HG02840 (cell line): ENCODE results near the gene CDC42BPB.

Experiments
- ATAC-seq: cut with Tn5 transposase; IDR thresholded peaks from one replicate; pipeline ENCODE4 v1.9.1; 2021; ENCODE audit warnings: mild to moderate bottlenecking, moderate library complexity, moderate number of reproducible peaks; ENCODE audit not compliant: unreplicated experiment, low FRiP score

The CDC42BPB gene

DNA sequence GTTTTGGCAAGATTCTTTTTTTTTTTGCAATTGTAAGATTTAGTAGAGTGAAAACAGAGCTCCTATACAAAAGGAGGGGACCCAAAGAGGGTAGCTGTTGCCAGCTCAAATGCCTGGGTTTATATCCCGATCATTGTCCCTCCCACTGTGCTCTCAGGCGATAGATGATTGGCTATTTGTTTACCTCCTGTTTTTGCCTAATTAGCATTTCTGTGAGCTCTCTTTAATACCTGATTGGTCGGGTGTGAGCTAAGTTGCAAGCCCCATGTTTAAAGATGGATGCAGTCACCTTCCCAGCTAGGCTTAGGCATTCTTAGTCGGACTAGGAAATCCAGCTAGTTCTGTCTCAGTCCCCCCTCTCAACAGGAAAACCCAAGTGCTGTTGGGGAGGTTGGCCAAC lies 39.0 kb upstream of the CDC42BPB start:
- ATAC-seq = no peak

DNA sequence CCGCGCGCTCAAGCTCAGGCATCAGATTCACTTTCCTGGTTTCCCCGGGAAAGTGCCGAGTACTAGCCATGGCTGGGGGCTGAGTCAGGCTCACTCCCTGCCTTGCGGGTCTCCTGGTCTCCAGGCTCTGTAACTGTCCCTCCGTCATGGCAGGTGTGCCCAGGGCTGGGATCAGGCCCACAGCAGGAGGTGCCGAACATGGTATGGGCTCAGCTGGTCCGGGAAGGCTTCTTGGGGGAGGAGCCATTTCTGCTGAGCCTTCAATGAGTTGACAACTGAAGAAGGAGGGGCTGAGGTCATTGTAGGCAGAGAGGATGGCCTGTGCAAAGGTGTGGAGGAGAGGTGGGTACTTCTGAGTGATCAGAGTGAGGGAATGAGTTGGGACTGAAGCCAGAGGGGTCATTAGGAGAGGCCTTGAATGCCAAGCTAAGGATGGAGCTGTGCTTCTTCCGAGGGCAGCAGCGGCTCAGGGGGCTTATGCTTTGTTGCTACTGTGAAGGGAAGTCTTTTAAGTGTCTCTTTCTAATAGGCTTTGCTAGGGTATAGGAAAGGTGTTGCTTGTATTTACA lies 37.9 kb upstream of the CDC42BPB start:
- no peak for ATAC-seq

DNA sequence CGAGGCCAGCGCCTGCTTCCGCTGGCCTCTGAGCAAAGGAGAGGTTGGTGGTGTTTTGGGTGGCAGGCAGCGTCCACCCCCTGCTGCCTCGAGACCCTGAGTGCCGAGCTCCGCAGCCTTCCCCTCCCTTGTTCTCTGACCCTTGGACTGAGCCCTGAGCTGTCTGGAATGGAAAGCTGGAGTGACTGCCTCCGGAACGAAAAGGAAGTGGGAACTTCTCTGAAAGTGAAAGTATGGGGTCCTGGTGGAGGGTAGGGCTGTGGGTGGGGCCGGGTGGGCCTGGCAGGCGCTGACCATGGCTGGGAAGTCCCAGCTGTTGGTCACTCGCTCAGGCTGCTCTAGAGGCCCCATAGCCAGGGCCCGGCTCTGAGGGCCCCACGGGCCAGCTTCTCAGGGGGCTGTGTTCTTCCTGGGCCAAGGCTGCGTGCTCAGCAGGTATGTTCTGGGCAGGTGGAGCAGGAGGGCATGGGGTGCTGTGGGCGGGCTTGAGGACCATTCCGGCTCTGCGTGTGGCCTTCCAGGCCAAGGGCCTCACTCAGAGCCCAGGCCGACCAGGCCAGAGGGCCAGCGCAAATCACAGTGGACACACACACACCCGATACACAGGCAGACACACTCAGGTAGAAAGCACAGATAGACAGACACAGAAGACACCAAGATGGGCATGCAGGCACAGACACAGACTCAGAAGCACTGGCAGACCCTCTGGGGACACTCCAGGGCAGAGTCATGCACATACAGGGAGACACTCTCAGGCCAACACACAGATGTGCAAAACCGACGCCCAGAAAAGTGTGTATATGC lies 37.3 kb upstream of the CDC42BPB start, which contains the start of gene EXOC3L4:
Gene EXOC3L4, plus strand, starts transcription at position 320 of the 804 bp plus-strand sequence. CDS start 5,495 bp downstream, outside the sequence.
- no peak for ATAC-seq

- ATAC-seq = no peak
Measured at GRCh38 chr14:103093856-103094405, 36.6 kb upstream of the CDC42BPB start.

DNA sequence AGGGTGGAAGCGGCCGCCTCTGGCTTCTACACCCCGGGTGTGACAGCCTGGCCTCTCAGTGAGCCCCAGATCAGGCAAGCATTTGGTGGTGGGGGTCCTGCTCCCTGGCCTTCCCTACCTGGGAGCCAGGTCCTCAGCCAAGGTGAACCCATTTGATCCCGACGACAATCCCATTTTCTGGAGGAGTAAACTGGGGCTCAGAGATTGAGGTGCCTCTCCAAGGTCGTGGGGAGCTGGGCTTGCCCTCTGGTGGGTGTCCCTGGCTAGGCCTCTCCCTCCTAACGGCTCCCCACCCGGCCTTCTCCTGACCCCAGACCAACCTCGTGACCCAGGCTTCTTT lies 34.5 kb upstream of the CDC42BPB start:
- no peak for ATAC-seq

- no peak for ATAC-seq
Measured at GRCh38 chr14:103091041-103091882, 33.9 kb upstream of the CDC42BPB start.

DNA sequence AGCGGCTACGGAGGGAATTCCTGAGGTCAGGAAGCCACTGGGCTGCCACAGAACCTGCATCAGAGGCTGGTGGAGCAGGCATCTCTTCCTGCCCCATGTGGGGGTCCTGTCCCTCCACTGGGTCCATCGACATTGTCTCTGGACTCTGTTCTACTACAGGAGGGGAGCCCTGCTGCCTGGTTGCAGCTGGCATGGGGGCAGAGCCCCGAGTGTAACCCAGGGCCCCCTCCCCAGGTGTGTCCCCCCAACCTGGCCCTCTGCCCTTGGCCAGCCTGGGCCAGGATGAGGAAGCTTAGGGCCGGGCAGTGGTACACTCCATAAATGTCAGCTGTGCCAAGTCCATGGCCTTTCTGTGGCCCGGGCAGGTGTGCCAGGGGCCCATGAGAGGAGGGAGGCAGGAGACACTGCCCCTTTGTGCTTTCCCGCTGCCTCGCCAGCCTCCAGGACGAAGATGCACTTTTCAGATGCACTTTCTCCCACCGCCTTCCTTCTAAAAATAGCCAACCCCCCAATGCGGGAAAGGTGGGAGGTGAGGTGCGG lies 33.2 kb upstream of the CDC42BPB start:
- no peak for ATAC-seq

GRCh38 chr14:103089386-103090335 lies 32.3 kb upstream of the CDC42BPB start:
- ATAC-seq = no peak

GRCh38 chr14:103088921-103089320 lies 31.6 kb upstream of the CDC42BPB start:
- ATAC-seq = no peak

GRCh38 chr14:103087343-103087835 lies 30.0 kb upstream of the CDC42BPB start:
- ATAC-seq = no peak

- no peak for ATAC-seq
Measured at GRCh38 chr14:103086771-103087342, 29.5 kb upstream of the CDC42BPB start.

GRCh38 chr14:103085106-103086091 lies 28.1 kb upstream of the CDC42BPB start:
- ATAC-seq = no peak

GRCh38 chr14:103084021-103084919 lies 26.9 kb upstream of the CDC42BPB start, which contains the start of gene LBHD2:
LBHD2 (plus strand) TSS chr14:103084210; CDS start chr14:103086013, 1,803 bp downstream.
- no peak for ATAC-seq

DNA sequence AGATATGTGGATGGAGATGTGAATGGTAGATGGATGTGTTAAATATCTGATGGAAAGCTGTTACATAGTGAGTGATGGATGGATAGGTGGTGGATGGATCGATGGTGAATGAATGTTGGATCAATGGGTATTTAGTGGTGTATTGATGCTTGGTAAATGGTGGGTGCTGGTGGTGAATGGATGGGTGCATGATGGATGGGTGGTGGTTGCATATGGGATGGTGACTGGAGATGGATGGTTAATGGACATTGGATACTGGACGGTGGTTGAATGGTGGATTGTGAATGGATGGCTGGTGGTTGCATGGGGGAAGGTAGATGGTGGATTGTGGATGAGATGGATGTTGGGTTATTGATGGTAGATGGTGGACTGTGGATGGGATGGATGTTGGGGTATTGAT lies 24.6 kb upstream of the CDC42BPB start:
- ATAC-seq = no peak

- no peak for ATAC-seq
Measured at GRCh38 chr14:103078860-103079587, 21.7 kb upstream of the CDC42BPB start.

DNA sequence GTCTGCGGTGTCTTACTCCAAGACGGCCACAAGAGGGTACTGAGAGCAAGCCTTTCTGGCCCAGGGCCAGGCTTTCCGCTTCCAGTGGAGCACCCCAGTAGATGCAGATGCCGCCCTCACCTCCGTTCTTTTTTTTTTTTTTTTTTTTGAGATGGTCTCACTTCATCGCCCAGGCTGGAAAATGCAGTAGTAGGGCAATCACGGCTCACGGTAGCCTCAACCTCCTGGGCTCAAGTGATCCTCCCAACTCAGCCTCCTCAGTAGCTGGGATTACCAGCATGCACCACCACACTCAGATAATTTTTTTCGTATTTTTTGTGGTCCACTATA lies 21.0 kb upstream of the CDC42BPB start:
- no peak for ATAC-seq
